ENCODE measurements around the gene PNMA1. TPM values are rescaled to one million over a fixed set of nuclear protein-coding genes. Genes with fewer than 3 reads are reported as not detected.

Gene PNMA1
- total and polyA plus RNA-seq, 9 of the 15 experiments (the other 6 are each of a cell fraction or from before 2014, with no cell fraction given): 1.7 to 26.4 (median 8.7) TPM

GRCh38 chr14:73739174-73739898 is 25.2 kb upstream of the PNMA1 start:
- intact Hi-C loops (cut with micrococcal nuclease) (no loop called here), in situ Hi-C loops (cut with MboI) (no loop called here)
- Histone ChIP-seq H3K4me1 (replicated peaks in 1 of 2; ENCODE audit: control insufficient read depth in 2 of 2, insufficient read depth in 2 of 2, low read length in 2 of 2) (peaks cover 39 to 59% of the 10 kb centered on the region in 2 experiments), H3K9me1 (ENCODE audit: control insufficient read depth, insufficient read depth, low read length) (no peaks in the 10 kb centered on the region), H3K27me3 (ENCODE audit: control insufficient read depth in 2 of 2, insufficient read depth in 2 of 2, low read length in 2 of 2) (no peaks in the 10 kb centered on the region), H3K36me3 (ENCODE audit: control insufficient read depth, insufficient read depth, low read length) (peaks cover 61% of the 10 kb centered on the region; the same call in 2 of the 3 replicates), H3K9me3 (replicated peaks; ENCODE audit: control insufficient read depth, insufficient read depth, low read depth, low read length) (no peaks in the 10 kb centered on the region), H2AFZ (ENCODE audit: low read depth, low read length) (no peak overlapping the region), H3K4me2 (ENCODE audit: insufficient read depth, low read length) (no peak overlapping the region), H3K9ac (ENCODE audit: insufficient read depth in 1 of 2, low read depth in 2 of 2, low read length in 2 of 2) (peak overlapping the region in 1 of 2 experiments; percentile 59; a peak in 1 of 4 replicates), H3K27ac (ENCODE audit: extremely low read depth, low read depth, low read length) (no peak overlapping the region; the same call in 2 of the 3 replicates), H4K20me1 (replicated peaks; ENCODE audit: control insufficient read depth, insufficient read depth, low read length) (no peaks in the 10 kb centered on the region; the same call in 1 of the 2 replicates), H3K4me3 (no peak overlapping the region), H3K79me2 (ENCODE audit: control insufficient read depth, insufficient read depth, low read length) (peaks cover 73% of the 10 kb centered on the region)
- TF ChIP-seq RBFOX2 (IDR thresholded peaks at IDR 0.05; ENCODE audit: low read depth, low read length): 0 out of 2 replicates have a peak, but pooled peaks have one; percentile 11
- TF ChIP-seq ETV5 (CRISPR knock-in tag; IDR thresholded peaks at IDR 0.05; ENCODE audit: low read depth): no peak
- TF ChIP-seq NFIC (IDR thresholded peaks at IDR 0.05): 0 out of 2 replicates have a peak, but pooled peaks have one; percentile 15
- TF ChIP-seq POLR2G (IDR thresholded peaks at IDR 0.05; ENCODE audit: low read depth, low read length): 0 out of 2 replicates have a peak, but pooled peaks have one; percentile 6
- CTCF ChIA-PET (ENCODE audit: low intra/inter-chr PET ratio): no interaction called here
- POLR2A ChIA-PET: interaction anchor here (0.8 to 3.0 kb wide), 3 partner anchors 7 to 23 kb away, joined by 3 to 11 read pairs (median 3); no protein-coding TSS in a partner anchor
- no peak for FAIRE-seq
- DNase-seq (ENCODE audit: extremely low read depth in 1 of 4, low spot score in 3 of 4): peak in 1 of 4 experiments; percentile 23
- no peak for ATAC-seq
- WGBS (ENCODE audit: insufficient coverage, low coverage, missing lambda C conversion rate): 87% methylated on average over 7 of the region's 21 CpGs
- BruUV-seq (replicated peaks): no TSS peak
